ENCODE results near the gene ZDHHC1.

ZDHHC1 gene

GRCh38 chr16:67409631-67410030, 6.6 kb downstream of the ZDHHC1 start:
- no peak for DNase-seq (ENCODE audit: low read depth, low spot score)

- DNase-seq (ENCODE audit: low read depth, low spot score): no peak
Measured at GRCh38 chr16:67407788-67408452, 8.4 kb downstream of the ZDHHC1 start.

GRCh38 chr16:67407176-67407787, 9.0 kb downstream of the ZDHHC1 start:
- DNase-seq (ENCODE audit: low read depth, low spot score): no peak

- DNase-seq (ENCODE audit: low read depth, low spot score): no peak
Measured at GRCh38 chr16:67406111-67406971, 9.9 kb downstream of the ZDHHC1 start.

DNA sequence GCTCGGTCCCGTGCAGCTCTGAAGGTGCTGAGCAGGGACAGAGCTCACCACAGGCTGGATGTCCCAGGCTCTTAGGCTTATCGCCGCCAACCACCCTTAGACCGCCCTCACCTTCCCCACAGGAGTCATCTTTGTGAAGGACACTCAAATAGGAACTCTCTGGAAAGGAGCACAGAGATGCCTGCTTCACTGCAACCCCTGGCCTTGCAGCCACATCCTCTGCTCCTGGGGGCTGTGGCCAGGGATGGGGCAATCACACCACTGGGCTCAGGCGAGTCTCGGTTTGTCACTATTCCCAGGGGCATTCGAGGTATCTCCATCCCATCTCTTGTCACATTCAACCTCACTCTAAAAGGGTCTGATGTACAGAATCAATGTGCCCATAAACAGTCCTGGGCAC, 10.9 kb downstream of the ZDHHC1 start:
- DNase-seq (ENCODE audit: low read depth, low spot score): no peak

DNA sequence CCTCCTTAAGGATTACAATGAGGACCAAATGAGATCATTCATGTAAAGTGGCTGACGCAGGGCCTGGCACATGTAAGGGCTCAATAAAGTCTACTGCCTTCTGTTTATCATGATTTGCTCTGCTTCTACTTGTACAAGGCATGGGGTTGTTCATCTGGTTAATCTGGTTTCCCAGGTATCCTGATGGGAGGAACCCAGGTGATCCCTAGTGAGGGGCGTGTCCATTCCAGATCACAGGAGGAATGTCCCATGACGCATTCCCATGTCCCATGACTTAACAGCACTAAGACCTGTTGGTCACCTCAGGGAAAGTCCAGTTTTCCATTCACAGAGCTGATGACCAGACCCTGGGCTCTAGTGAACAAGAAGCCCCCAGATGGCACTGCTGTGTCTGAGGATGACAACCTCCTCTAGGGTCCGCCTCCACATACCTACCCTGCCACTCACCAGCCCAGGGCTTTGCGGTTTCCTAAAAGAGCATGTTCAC, 11.5 kb downstream of the ZDHHC1 start:
- DNase-seq (ENCODE audit: low read depth, low spot score): no peak

DNA sequence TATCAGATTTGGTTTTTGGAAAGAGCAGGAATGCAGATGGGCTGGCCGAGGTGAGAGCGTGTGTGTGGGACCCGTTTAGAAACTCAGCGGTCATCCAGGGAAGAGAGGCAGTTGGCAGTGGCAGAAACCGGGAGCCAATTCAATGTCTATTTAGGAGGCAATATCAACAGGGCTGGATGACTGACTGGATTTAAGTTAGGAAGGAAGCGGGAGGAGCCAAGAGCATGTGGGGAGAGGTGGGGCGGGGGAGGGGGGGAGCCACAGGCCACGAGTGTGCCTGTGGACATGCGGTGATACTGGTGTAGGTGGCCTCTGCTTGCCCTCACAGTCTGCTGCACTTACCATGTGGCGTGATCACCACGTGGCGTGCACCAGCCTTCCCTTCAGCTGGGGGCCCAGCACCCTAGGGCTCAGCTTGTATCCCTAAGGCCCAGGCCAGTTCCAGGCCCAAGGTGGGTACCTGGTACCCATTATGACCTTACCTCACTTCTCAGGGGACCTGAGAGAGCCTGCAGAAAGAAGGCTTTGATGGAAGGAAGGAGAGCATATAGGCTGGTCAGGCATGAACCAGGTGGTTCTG, 12.2 kb downstream of the ZDHHC1 start:
- DNase-seq (ENCODE audit: low read depth, low spot score): no peak

- DNase-seq (ENCODE audit: low read depth, low spot score): no peak
Measured at GRCh38 chr16:67400901-67401300, 15.4 kb downstream of the ZDHHC1 start.

GRCh38 chr16:67399749-67400704, 16.2 kb downstream of the ZDHHC1 start:
- DNase-seq (ENCODE audit: low read depth, low spot score): no peak

- DNase-seq (ENCODE audit: low read depth, low spot score): no peak
Measured at GRCh38 chr16:67399218-67399733, 17.0 kb downstream of the ZDHHC1 start.

DNA sequence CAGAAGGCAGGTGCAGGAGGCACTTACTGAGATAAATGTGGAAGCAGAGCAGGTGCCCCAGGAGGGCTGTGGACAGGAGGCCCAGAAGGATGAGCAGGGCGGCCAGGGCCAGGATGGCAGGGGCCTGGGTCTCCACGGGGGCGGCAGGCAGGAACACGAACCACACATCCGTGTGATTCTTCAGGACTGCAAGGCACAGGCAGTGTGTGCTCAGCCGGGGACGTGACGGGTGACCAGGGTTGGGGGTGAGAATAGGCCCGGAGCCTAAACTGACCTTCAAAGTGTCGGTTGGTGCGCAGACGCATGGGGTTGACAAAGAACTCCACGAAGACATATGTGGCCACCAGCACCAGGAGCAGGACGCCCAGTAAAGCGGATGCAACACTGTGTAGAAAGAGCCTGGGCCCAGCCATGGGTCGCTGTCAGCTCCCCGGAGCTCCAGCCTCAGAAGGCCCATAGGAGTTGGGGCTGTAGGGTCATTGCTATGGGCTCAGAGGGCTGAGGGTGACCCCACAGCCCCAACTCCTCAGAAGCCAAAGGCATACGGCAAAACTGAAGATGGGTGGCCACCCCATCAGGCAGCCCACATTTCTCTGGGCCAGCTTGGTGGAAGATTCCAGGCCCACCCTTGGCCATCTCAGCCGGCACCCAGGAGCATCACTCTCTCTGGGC, 17.6 kb downstream of the ZDHHC1 start:
- DNase-seq (ENCODE audit: low read depth, low spot score): no peak

- no peak for DNase-seq (ENCODE audit: low read depth, low spot score)
Measured at GRCh38 chr16:67397812-67398545, 18.3 kb downstream of the ZDHHC1 start.

- no peak for DNase-seq (ENCODE audit: low read depth, low spot score)
Measured at GRCh38 chr16:67397036-67397801, 19.1 kb downstream of the ZDHHC1 start.

- DNase-seq (ENCODE audit: low read depth, low spot score): no peak
Measured at GRCh38 chr16:67396159-67397035, 19.9 kb downstream of the ZDHHC1 start.

- DNase-seq (ENCODE audit: low read depth, low spot score): no peak
Measured at GRCh38 chr16:67395458-67396158, 20.7 kb downstream of the ZDHHC1 start.

GRCh38 chr16:67395105-67395457, 21.2 kb downstream of the ZDHHC1 start:
- no peak for DNase-seq (ENCODE audit: low read depth, low spot score)

Data from iPS DF 19.7 (cell line).